ENCODE measurements around the gene CDR2L.

DNA sequence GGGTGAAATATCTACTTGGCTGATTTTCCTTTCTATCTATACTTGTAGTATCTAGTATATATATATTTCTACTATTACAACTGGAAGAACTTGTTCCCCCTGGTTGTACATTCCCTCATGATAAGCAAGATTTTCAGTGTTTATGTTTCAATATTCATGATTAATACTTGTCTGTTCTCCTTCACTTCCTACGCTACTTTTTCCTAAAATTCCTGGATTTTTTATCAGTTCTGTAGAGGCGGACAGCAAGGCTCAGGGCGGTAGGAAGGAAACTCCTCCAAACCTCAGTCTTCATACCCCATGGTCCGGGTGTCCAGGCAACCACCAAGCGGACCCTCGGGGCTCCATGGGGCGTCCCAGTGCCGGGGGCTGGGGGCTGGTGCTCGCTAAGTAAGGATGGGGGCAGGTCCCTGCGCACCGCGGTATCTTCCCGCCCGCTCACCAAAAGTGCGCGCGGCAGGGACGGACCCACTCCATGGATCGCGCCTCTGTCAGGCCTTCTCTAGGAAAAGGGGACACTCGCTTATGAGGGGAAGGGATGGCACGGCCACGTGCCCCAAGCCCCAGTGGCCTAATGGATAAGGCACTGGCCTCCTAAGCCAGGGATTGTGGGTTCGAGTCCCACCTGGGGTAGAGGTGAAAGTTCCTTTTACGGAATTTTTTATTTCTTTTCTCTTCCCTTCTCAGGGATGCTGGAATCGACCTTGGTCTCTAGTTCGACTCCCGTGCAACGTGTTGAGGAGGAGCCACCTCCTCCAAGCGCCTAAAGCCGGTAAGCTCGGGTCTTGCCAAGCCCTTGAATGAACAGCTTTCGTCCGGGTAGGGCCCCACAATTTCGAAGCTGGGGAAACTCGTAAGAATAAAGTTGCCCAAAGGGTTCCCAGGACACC lies 46.2 kb downstream of the CDR2L start:
- TF ChIP-seq POLR2A (IDR thresholded peaks at IDR 0.05; ENCODE audit: low read length) (no peak), MAX (IDR thresholded peaks at IDR 0.05) (peak; percentile 96), EP300 (IDR thresholded peaks at IDR 0.05) (no peak), NR3C1 (IDR thresholded peaks at IDR 0.05) (no peak)

All from A549 (cell line).